ENCODE data around the gene ALG12. TPM values are rescaled to one million over a fixed set of nuclear protein-coding genes. Genes with fewer than 3 reads are reported as not detected.

Gene ALG12
- total and polyA plus RNA-seq, 8 donors = 2.3 to 30.7 (median 9.0) TPM

GRCh38 chr22:49957826-49958365 is 39.7 kb upstream of the ALG12 start:
- H3K27me3 ChIP-seq = no peaks in the 10 kb centered on the region
- DNase-seq = peak; percentile 45 to 79
- TF ChIP-seq POLR2AphosphoS5 (IDR thresholded peaks at IDR 0.05) (no peak), POLR2A (IDR thresholded peaks at IDR 0.05) (no peak), EP300 (IDR thresholded peaks at IDR 0.05) (no peak), CTCF (IDR thresholded peaks at IDR 0.05) (no peak)
- no peak overlapping the region for H3K4me3 ChIP-seq
- intact Hi-C loops (cut with DNase I; ENCODE audit: low total_unique reads) = no loop called here
- WGBS, 5 donors = 49 to 69% (median 62%) methylated on average over 5 to 12 of the region's 12 CpGs
- H3K27ac ChIP-seq = peak overlapping the region; percentile 94 to 98 (median 98)
- peaks cover 37 to 73% (median 69%) of the 10 kb centered on the region in 4 donors for H3K4me1 ChIP-seq
- H3K9me3 ChIP-seq = no peaks in the 10 kb centered on the region
- H3K36me3 ChIP-seq = peaks cover 5 to 17% (median 15%) of the 10 kb centered on the region in 4 donors

GRCh38 chr22:49956914-49957825 is 38.9 kb upstream of the ALG12 start:
- no peaks in the 10 kb centered on the region for H3K27me3 ChIP-seq
- peak in 1 of 2 donors; percentile 24 for DNase-seq
- H3K4me3 ChIP-seq = no peak overlapping the region
- intact Hi-C loops (cut with DNase I; ENCODE audit: low total_unique reads) = no loop called here
- H3K36me3 ChIP-seq = peaks cover 0 to 10% (median 8%) of the 10 kb centered on the region in 4 donors
- 79 to 91% (median 84%) methylated on average over 15 to 20 of the region's 20 CpGs for WGBS, 5 donors
- no peak for TF ChIP-seq EP300 (IDR thresholded peaks at IDR 0.05)
- no peak for TF ChIP-seq POLR2AphosphoS5 (IDR thresholded peaks at IDR 0.05)
- H3K27ac ChIP-seq = peak overlapping the region; percentile 94 to 98 (median 98)
- H3K4me1 ChIP-seq = peaks cover 40 to 75% (median 71%) of the 10 kb centered on the region in 4 donors
- no peaks in the 10 kb centered on the region for H3K9me3 ChIP-seq

- no peak for TF ChIP-seq EP300 (IDR thresholded peaks at IDR 0.05)
- TF ChIP-seq POLR2AphosphoS5 (IDR thresholded peaks at IDR 0.05) = peak in 2 of 3 donors; percentile 19 to 42
- Histone ChIP-seq H3K27me3 (no peaks in the 10 kb centered on the region), H3K27ac (peak overlapping the region; percentile 94 to 98 (median 98)), H3K36me3 (peaks cover 0 to 3% (median 1%) of the 10 kb centered on the region in 4 donors), H3K4me1 (peaks cover 46 to 83% (median 79%) of the 10 kb centered on the region in 4 donors), H3K9me3 (no peaks in the 10 kb centered on the region), H3K4me3 (no peak overlapping the region)
- DNase-seq = peak; percentile 54 to 71
- intact Hi-C loops (cut with DNase I; ENCODE audit: low total_unique reads) = no loop called here
- WGBS, 5 donors = 48 to 84% (median 71%) methylated on average over 6 to 15 of the region's 15 CpGs
Observed at GRCh38 chr22:49956418-49956770, 38.2 kb upstream of the ALG12 start.

GRCh38 chr22:49955581-49956417 is 37.6 kb upstream of the ALG12 start:
- Histone ChIP-seq H3K36me3 (no peaks in the 10 kb centered on the region), H3K27me3 (no peaks in the 10 kb centered on the region), H3K9me3 (no peaks in the 10 kb centered on the region), H3K27ac (peak overlapping the region; percentile 94 to 98 (median 98)), H3K4me3 (no peak overlapping the region), H3K4me1 (peaks cover 48 to 87% (median 81%) of the 10 kb centered on the region in 4 donors)
- TF ChIP-seq POLR2A (IDR thresholded peaks at IDR 0.05) = no peak
- no peak for TF ChIP-seq CTCF (IDR thresholded peaks at IDR 0.05)
- TF ChIP-seq POLR2AphosphoS5 (IDR thresholded peaks at IDR 0.05) = no peak
- TF ChIP-seq EP300 (IDR thresholded peaks at IDR 0.05) = no peak
- WGBS, 5 donors = 77 to 90% (median 85%) methylated on average over 14 to 22 of the region's 22 CpGs
- DNase-seq = no peak
- intact Hi-C loops (cut with DNase I; ENCODE audit: low total_unique reads) = no loop called here

Data from stomach (tissue), 9 donors.